ENCODE measurements around the gene ACER2. TPM values are rescaled to one million over a fixed set of nuclear protein-coding genes. Genes with fewer than 3 reads are reported as not detected.
A peak's percentile ranks its signal among the peaks of the same experiment; 100 is the strongest.

ACER2 gene
- total and polyA plus RNA-seq, 8 donors = 0.23 to 54.3 (median 20.5) TPM; not detected in 1

DNA sequence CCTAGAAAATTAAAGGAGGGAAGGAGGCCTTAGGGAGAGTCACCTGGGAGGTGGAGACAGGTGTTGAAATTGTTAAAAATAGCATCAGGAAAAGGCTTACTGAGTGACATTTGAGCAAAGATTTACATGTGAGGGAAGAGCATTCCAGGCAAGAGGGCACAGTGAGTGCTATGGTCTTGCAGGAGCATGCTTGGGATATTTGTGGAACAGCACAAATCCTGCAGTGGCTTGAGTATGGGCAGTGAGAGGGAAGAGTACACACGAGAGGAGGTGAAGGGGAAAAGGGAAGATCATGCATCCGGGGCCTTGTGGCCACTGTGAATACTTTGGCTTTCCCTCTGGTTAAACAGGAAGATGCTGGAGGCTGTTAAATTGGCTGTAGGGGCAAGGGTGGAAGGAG lies 36.6 kb downstream of the ACER2 start:
- WGBS, 5 donors = 79 to 94% (median 88%) methylated on average over 2 of the region's 2 CpGs
- TF ChIP-seq, protein P1, sequence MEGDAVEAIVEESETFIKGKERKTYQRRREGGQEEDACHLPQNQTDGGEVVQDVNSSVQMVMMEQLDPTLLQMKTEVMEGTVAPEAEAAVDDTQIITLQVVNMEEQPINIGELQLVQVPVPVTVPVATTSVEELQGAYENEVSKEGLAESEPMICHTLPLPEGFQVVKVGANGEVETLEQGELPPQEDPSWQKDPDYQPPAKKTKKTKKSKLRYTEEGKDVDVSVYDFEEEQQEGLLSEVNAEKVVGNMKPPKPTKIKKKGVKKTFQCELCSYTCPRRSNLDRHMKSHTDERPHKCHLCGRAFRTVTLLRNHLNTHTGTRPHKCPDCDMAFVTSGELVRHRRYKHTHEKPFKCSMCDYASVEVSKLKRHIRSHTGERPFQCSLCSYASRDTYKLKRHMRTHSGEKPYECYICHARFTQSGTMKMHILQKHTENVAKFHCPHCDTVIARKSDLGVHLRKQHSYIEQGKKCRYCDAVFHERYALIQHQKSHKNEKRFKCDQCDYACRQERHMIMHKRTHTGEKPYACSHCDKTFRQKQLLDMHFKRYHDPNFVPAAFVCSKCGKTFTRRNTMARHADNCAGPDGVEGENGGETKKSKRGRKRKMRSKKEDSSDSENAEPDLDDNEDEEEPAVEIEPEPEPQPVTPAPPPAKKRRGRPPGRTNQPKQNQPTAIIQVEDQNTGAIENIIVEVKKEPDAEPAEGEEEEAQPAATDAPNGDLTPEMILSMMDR (IDR thresholded peaks at IDR 0.05) = no peak
- TF ChIP-seq EP300 (IDR thresholded peaks at IDR 0.05) = no peak
- TF ChIP-seq POLR2A (IDR thresholded peaks at IDR 0.05) = no peak
- no peak for TF ChIP-seq POLR2AphosphoS5 (IDR thresholded peaks at IDR 0.05)

DNA sequence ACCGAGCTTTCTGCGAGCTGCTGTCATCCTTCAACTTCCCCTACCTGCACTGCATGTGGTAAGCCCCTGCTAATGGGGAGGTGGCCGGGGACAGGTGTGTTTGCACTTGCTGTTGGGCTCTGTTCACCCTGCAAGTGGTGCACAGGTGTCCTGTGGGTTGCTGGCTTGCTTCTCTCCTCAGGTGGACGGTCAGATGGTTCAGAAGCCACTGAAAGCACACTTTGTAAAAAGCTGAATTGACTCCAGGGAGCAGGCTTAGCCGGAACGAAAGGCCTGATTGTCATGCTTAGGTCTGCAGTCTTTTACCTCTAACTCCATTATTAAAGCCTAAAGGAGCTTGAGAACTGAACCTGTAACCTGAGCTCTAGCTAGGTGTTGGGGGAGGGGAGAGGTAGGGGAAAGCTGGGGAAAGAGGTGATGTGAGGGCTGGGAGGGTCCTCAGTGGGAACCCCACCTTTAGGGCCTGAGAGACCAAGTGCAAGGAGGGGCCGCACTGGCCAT lies 37.6 kb downstream of the ACER2 start:
- DNase-seq = no peak
- Histone ChIP-seq H3K9me3 (no peaks in the 10 kb centered on the region), H3K4me3 (no peak overlapping the region), H3K36me3 (peaks cover 13 to 78% (median 68%) of the 10 kb centered on the region in 4 donors), H3K27ac (no peak overlapping the region), H3K4me1 (no peaks in the 10 kb centered on the region), H3K27me3 (no peaks in the 10 kb centered on the region)
- 79 to 95% (median 84%) methylated on average over 7 of the region's 7 CpGs for WGBS, 5 donors
- intact Hi-C loops (cut with DNase I; ENCODE audit: low total_unique reads) = no loop called here
- TF ChIP-seq, protein P1 (IDR thresholded peaks at IDR 0.05) = no peak

More for the DNA sequence above, 36.6 kb downstream of the ACER2 start:
- intact Hi-C loops (cut with DNase I; ENCODE audit: low total_unique reads) = no loop called here
- Histone ChIP-seq H3K4me3 (no peak overlapping the region), H3K27ac (no peak overlapping the region), H3K9me3 (no peaks in the 10 kb centered on the region), H3K36me3 (peaks cover 4 to 75% (median 65%) of the 10 kb centered on the region in 4 donors), H3K4me1 (no peaks in the 10 kb centered on the region), H3K27me3 (no peaks in the 10 kb centered on the region)
- DNase-seq = no peak

- Histone ChIP-seq H3K27ac (no peak overlapping the region), H3K27me3 (no peaks in the 10 kb centered on the region), H3K36me3 (peaks cover 13 to 55% (median 45%) of the 10 kb centered on the region in 4 donors), H3K9me3 (no peaks in the 10 kb centered on the region), H3K4me3 (no peak overlapping the region), H3K4me1 (no peaks in the 10 kb centered on the region)
- 89 to 93% (median 92%) methylated on average over 9 of the region's 9 CpGs for WGBS, 5 donors
- TF ChIP-seq, protein P1 (IDR thresholded peaks at IDR 0.05) = no peak
- TF ChIP-seq POLR2AphosphoS5 (IDR thresholded peaks at IDR 0.05) = no peak
- TF ChIP-seq EP300 (IDR thresholded peaks at IDR 0.05) = no peak
- TF ChIP-seq POLR2A (IDR thresholded peaks at IDR 0.05) = no peak
- no peak for DNase-seq
- intact Hi-C loops (cut with DNase I; ENCODE audit: low total_unique reads) = no loop called here
Observed at GRCh38 chr9:19451240-19452087, 42.7 kb downstream of the ACER2 start.

- Histone ChIP-seq H3K36me3 (peaks cover 0 to 18% (median 15%) of the 10 kb centered on the region in 4 donors), H3K27me3 (no peaks in the 10 kb centered on the region), H3K4me1 (peaks cover 0 to 12% (median 6%) of the 10 kb centered on the region in 4 donors), H3K4me3 (no peak overlapping the region), H3K9me3 (no peaks in the 10 kb centered on the region), H3K27ac (peak overlapping the region in 1 of 5 donors; percentile 60)
- WGBS, 5 donors = 16 to 42% (median 26%) methylated on average over 3 of the region's 3 CpGs
- no peak for DNase-seq
- intact Hi-C loops (cut with DNase I; ENCODE audit: low total_unique reads) = no loop called here
- TF ChIP-seq POLR2A (IDR thresholded peaks at IDR 0.05) (no peak), EP300 (IDR thresholded peaks at IDR 0.05) (no peak), POLR2AphosphoS5 (IDR thresholded peaks at IDR 0.05) (no peak)
- TF ChIP-seq, protein P1 (IDR thresholded peaks at IDR 0.05) = no peak
Observed at GRCh38 chr9:19456426-19456825, 47.6 kb downstream of the ACER2 start.

Measured in stomach (tissue), 9 donors.